Upper lobe of right lung (tissue), 1 donor: ENCODE data around the gene TAPBPL. TPM values are rescaled to one million over a fixed set of nuclear protein-coding genes. Genes with fewer than 3 reads are reported as not detected.

Experiments used
- ATAC-seq: fragments of 200-7000 bp; cut with Tn5 transposase; one replicate; pipeline ENCODE4 v1.9.1; 2020; ENCODE audit warnings: mild to moderate bottlenecking, moderate library complexity
- DNase-seq: peaks from one replicate; pipeline ENCODE4 v3.0.0-alpha.2; 2020
- H3K27ac ChIP-seq: fragments of 200-600 bp; one replicate; pipeline ENCODE4 v1.8.0; 2022
- H3K27me3 ChIP-seq: fragments of 200-600 bp; one replicate; pipeline ENCODE4 v1.8.0; 2022; ENCODE audit warnings: mild to moderate bottlenecking
- H3K36me3 ChIP-seq: fragments of 200-600 bp; one replicate; pipeline ENCODE4 v1.8.0; 2022
- H3K4me1 ChIP-seq: fragments of 200-600 bp; one replicate; pipeline ENCODE4 v1.8.0; 2022
- H3K4me3 ChIP-seq: fragments of 200-600 bp; one replicate; pipeline ENCODE4 v1.8.0; 2022; ENCODE audit warnings: mild to moderate bottlenecking
- H3K9me3 ChIP-seq: fragments of 200-600 bp; one replicate; pipeline ENCODE4 v1.8.0; 2022
- intact Hi-C: fragments of 100-400 bp; cut with DNase I; formaldehyde crosslinking; loops from one replicate; pipeline ENCODE4 v1.11.0; 2022
- total RNA-seq: library from RNA; stranded (reverse); fragmentation: NEBNext Ultra II Directional; extraction: Animal tissue kit (Norgen Biotek cat#: 25700); gene quantifications from one replicate; pipeline ENCODE4 v1.2.1, GENCODE V29; 2021
- TF ChIP-seq, protein P1 (sequence below): fragments of 200-600 bp; IDR thresholded peaks from one replicate; pipeline ENCODE4 v1.8.0; 2022; ENCODE audit warnings: antibody characterized with exemption
- donor health status: DM: no; HTN: yes; CAD: no; lungs with severe emphysema.

The TAPBPL gene
- total RNA-seq, 1 donor from 2014 or later = 28.4 TPM

DNA sequence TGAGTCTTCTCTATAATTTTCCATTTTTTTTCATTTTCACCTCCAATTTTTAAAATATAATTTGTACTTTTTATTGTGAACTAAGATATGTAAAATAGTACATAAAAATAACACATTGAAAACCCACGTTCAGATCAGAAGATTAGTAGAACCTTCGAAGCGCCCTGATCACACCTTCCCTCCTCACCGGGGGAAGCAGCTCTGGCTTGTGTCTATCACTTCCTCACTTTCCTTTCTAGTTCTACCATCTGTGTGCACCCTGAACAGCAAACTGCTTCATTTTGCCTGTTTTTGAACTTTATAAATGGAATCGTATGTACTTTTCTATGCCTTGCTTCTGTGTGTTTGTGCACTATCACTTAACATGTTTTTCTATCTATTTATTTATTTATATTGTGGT lies 18.9 kb upstream of the TAPBPL start:
- H3K27me3 ChIP-seq = no peaks in the 10 kb centered on the region
- no peak overlapping the region for H3K4me3 ChIP-seq
- H3K27ac ChIP-seq = no peak overlapping the region
- no peaks in the 10 kb centered on the region for H3K9me3 ChIP-seq
- no peaks in the 10 kb centered on the region for H3K36me3 ChIP-seq
- DNase-seq (no peak), ATAC-seq (no peak)
- intact Hi-C loops = no loop called here
- TF ChIP-seq, protein P1, sequence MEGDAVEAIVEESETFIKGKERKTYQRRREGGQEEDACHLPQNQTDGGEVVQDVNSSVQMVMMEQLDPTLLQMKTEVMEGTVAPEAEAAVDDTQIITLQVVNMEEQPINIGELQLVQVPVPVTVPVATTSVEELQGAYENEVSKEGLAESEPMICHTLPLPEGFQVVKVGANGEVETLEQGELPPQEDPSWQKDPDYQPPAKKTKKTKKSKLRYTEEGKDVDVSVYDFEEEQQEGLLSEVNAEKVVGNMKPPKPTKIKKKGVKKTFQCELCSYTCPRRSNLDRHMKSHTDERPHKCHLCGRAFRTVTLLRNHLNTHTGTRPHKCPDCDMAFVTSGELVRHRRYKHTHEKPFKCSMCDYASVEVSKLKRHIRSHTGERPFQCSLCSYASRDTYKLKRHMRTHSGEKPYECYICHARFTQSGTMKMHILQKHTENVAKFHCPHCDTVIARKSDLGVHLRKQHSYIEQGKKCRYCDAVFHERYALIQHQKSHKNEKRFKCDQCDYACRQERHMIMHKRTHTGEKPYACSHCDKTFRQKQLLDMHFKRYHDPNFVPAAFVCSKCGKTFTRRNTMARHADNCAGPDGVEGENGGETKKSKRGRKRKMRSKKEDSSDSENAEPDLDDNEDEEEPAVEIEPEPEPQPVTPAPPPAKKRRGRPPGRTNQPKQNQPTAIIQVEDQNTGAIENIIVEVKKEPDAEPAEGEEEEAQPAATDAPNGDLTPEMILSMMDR = no peak
- peaks cover 17% of the 10 kb centered on the region for H3K4me1 ChIP-seq

GRCh38 chr12:6434205-6435140 lies 17.4 kb upstream of the TAPBPL start:
- intact Hi-C loops = no loop called here
- Histone ChIP-seq H3K4me1 (peaks cover 17% of the 10 kb centered on the region), H3K27me3 (no peaks in the 10 kb centered on the region), H3K4me3 (no peak overlapping the region), H3K27ac (no peak overlapping the region), H3K36me3 (no peaks in the 10 kb centered on the region), H3K9me3 (no peaks in the 10 kb centered on the region)
- TF ChIP-seq, protein P1 = no peak
- ATAC-seq (no peak), DNase-seq (no peak)

GRCh38 chr12:6435961-6436715 lies 15.7 kb upstream of the TAPBPL start:
- H3K4me3 ChIP-seq = no peak overlapping the region
- H3K27me3 ChIP-seq = no peaks in the 10 kb centered on the region
- no peaks in the 10 kb centered on the region for H3K36me3 ChIP-seq
- H3K9me3 ChIP-seq = no peaks in the 10 kb centered on the region
- peaks cover 6% of the 10 kb centered on the region for H3K4me1 ChIP-seq
- H3K27ac ChIP-seq = no peak overlapping the region
- intact Hi-C loops = no loop called here
- TF ChIP-seq, protein P1 = no peak
- ATAC-seq = no peak
- peak; percentile 13 for DNase-seq

DNA sequence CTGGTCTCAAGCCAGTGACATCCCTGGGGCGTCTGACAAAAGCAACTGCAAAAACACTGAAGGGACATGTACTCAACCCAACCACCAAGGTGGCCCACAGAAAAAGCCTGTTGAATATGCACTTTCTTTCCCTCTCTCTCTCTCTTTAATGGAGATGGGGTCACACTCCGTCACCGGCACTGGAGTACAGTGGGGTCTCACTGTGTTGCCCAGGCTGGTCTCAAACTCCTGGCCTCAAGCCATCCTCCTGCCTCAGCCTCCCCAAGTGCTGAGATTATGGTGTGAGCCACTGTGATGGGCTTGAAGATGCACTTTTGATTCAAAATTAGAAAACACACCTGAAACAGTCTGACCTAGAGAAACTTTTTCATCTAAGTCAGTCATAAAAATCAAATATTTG lies 14.3 kb upstream of the TAPBPL start:
- Histone ChIP-seq H3K4me3 (no peak overlapping the region), H3K27me3 (no peaks in the 10 kb centered on the region), H3K36me3 (no peaks in the 10 kb centered on the region), H3K4me1 (no peaks in the 10 kb centered on the region), H3K9me3 (no peaks in the 10 kb centered on the region), H3K27ac (no peak overlapping the region)
- TF ChIP-seq, protein P1 = no peak
- intact Hi-C loops = no loop called here
- no peak for ATAC-seq
- DNase-seq = peak; percentile 8

GRCh38 chr12:6438345-6438744 lies 13.5 kb upstream of the TAPBPL start:
- Histone ChIP-seq H3K4me3 (no peak overlapping the region), H3K27ac (no peak overlapping the region), H3K27me3 (no peaks in the 10 kb centered on the region), H3K4me1 (no peaks in the 10 kb centered on the region), H3K9me3 (no peaks in the 10 kb centered on the region), H3K36me3 (no peaks in the 10 kb centered on the region)
- DNase-seq (peak; percentile 26), ATAC-seq (no peak)
- intact Hi-C loops = no loop called here
- TF ChIP-seq, protein P1 = no peak
